ENCODE results near the gene AGRP. TPM values are rescaled to one million over a fixed set of nuclear protein-coding genes. Genes with fewer than 3 reads are reported as not detected.

Gene AGRP
- total RNA-seq, 1 donor from 2014 or later: not detected

DNA sequence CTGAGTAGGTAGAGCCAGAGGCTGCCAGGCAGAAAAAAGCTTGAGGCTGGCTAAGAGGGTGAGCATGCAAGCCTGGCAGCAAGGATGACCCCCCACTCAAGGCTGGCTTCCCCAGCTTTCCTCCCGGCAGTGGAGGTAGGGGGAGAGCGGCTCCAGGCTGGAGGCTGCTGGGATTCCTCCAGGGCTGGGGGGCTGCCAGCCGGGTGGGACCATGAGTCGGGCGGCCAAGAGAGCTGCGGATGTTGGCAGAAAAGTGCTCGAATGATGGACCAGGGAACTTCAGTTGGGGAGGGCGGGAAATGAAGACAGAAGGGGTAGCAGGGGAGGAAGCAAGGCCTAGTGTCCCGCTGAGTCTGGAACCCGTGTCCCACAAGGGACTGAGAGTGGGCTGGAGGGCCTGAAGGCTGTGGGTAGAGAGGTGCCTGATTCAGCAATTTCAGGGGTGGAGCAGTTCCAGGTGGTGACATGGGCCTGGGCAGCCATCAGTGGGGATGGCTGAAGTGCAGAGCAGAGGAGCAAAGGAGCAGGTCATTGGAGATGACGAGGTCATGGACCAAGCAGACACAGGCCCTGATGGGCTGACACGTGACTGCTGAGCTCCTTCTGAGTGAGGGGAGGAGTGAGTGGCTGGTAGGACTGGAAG lies 32.2 kb downstream of the AGRP start:
- no peak for DNase-seq (ENCODE audit: low read depth)
- no peak overlapping the region for H3K4me3 ChIP-seq (ENCODE audit: low read depth, low read length)
- TF ChIP-seq, protein P1, sequence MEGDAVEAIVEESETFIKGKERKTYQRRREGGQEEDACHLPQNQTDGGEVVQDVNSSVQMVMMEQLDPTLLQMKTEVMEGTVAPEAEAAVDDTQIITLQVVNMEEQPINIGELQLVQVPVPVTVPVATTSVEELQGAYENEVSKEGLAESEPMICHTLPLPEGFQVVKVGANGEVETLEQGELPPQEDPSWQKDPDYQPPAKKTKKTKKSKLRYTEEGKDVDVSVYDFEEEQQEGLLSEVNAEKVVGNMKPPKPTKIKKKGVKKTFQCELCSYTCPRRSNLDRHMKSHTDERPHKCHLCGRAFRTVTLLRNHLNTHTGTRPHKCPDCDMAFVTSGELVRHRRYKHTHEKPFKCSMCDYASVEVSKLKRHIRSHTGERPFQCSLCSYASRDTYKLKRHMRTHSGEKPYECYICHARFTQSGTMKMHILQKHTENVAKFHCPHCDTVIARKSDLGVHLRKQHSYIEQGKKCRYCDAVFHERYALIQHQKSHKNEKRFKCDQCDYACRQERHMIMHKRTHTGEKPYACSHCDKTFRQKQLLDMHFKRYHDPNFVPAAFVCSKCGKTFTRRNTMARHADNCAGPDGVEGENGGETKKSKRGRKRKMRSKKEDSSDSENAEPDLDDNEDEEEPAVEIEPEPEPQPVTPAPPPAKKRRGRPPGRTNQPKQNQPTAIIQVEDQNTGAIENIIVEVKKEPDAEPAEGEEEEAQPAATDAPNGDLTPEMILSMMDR (conservative IDR thresholded peaks at IDR 0.05; ENCODE audit: low read depth, low read length): no peak

DNA sequence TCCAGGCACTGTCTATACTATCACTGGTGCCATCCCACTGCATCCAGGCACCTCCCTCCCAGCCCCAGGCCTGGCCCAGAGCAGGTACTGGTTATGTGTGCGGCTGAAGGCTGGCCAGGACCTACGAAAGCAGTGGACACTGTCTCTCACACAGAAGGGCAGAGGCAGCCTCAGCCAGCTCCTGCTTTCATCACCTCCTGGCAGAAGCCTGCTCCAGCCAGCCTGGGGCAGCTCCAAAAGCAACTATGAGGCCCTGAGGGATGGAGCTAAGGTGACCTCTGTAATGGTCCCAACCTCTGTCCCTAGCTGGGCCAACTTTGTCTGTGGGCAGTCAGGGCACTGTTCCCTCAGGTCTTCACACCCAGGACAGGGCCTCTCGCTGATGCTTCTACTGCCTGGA lies 33.6 kb downstream of the AGRP start:
- TF ChIP-seq, protein P1 (conservative IDR thresholded peaks at IDR 0.05; ENCODE audit: low read depth, low read length): no peak
- DNase-seq (ENCODE audit: low read depth): no peak
- H3K4me3 ChIP-seq (ENCODE audit: low read depth, low read length): no peak overlapping the region

- DNase-seq (ENCODE audit: low read depth): no peak
- H3K4me3 ChIP-seq (ENCODE audit: low read depth, low read length): no peak overlapping the region
- TF ChIP-seq, protein P1 (conservative IDR thresholded peaks at IDR 0.05; ENCODE audit: low read depth, low read length): no peak
These were observed 34.0 kb downstream of the AGRP start for GRCh38 chr16:67449336-67449735.

- H3K4me3 ChIP-seq (ENCODE audit: low read depth, low read length): no peak overlapping the region
- TF ChIP-seq, protein P1 (conservative IDR thresholded peaks at IDR 0.05; ENCODE audit: low read depth, low read length): no peak
- no peak for DNase-seq (ENCODE audit: low read depth)
These were observed 34.8 kb downstream of the AGRP start for GRCh38 chr16:67448580-67448979.

- H3K4me3 ChIP-seq (ENCODE audit: low read depth, low read length): no peak overlapping the region
- no peak for DNase-seq (ENCODE audit: low read depth)
- TF ChIP-seq, protein P1 (conservative IDR thresholded peaks at IDR 0.05; ENCODE audit: low read depth, low read length): peak; percentile 65
These were observed 35.8 kb downstream of the AGRP start for GRCh38 chr16:67447508-67448076.

DNA sequence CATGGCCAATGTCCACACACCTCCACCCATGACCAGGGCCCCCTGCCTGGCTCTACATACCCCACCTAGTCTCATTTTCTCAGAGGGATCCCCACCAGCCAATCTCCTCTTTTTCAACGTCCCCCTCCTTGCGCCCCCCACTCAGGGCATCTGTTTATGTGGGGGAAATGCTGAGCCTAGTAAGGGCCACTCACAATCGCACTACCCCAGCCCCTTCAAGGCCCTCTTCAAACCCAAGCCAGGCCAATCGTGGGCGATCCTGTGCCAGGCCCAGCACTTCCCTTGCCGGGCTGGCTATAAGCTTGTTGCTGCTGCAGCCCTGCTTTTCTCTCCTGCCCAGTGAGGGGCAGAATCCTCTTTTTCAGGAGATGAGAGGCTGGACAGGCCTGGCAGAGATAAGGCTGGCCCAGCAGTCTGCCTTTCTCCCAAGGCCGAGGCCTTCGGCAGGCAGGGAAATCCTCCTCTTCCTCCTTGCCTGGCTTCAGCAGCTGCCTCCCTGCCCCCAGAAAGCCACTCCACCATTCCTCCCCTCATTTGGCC lies 36.3 kb downstream of the AGRP start:
- TF ChIP-seq, protein P1 (conservative IDR thresholded peaks at IDR 0.05; ENCODE audit: low read depth, low read length): no peak
- H3K4me3 ChIP-seq (ENCODE audit: low read depth, low read length): no peak overlapping the region

More for the DNA sequence above, 36.3 kb downstream of the AGRP start:
- DNase-seq (ENCODE audit: low read depth): no peak

Measured in epithelial cell of proximal tubule (primary cell).